Osteocyte (in vitro differentiated cells): Measurements from ENCODE around the gene PDLIM5. TPM values are rescaled to one million over a fixed set of nuclear protein-coding genes. Genes with fewer than 3 reads are reported as not detected.

Source experiments
- DNase-seq: peaks from one replicate; pipeline ENCODE4 v3.0.0; 2021; ENCODE audit warnings: mixed read lengths; ENCODE audit not compliant: unreplicated experiment; ENCODE audit errors: extremely low spot score
- H3K27ac Mint-ChIP-seq: one replicate; pipeline ENCODE4 v1.8.0; 2021; ENCODE audit warnings: mild to moderate bottlenecking, mixed read lengths; ENCODE audit not compliant: unreplicated experiment
- H3K27me3 Mint-ChIP-seq: one replicate; pipeline ENCODE4 v1.8.0; 2021; ENCODE audit warnings: mixed read lengths; ENCODE audit not compliant: unreplicated experiment
- H3K36me3 Mint-ChIP-seq: one replicate; pipeline ENCODE4 v1.8.0; 2021; ENCODE audit warnings: mixed read lengths; ENCODE audit not compliant: unreplicated experiment
- H3K4me1 Mint-ChIP-seq: one replicate; pipeline ENCODE4 v1.8.0; 2021; ENCODE audit warnings: mixed read lengths; ENCODE audit not compliant: unreplicated experiment
- H3K4me3 Mint-ChIP-seq: one replicate; pipeline ENCODE4 v1.8.0; 2021; ENCODE audit warnings: mild to moderate bottlenecking, moderate library complexity, mixed read lengths; ENCODE audit not compliant: unreplicated experiment
- H3K9me3 Mint-ChIP-seq: one replicate; pipeline ENCODE4 v1.8.0; 2021; ENCODE audit warnings: mixed read lengths; ENCODE audit not compliant: unreplicated experiment
- total RNA-seq: library from RNA; stranded (reverse); gene quantifications from 2 replicates; pipeline ENCODE4 v1.2.1, GENCODE V29; 2021
- TF ChIP-seq, protein P1 (sequence below): fragments of 200-600 bp; sonication (generic); IDR thresholded peaks from 2 replicates; pipeline ENCODE4 v1.5.0; 2021; ENCODE audit warnings: antibody characterized with exemption, mild to moderate bottlenecking, moderate library complexity

PDLIM5 gene
- total RNA-seq, 1 donor from 2014 or later: 324 TPM

DNA sequence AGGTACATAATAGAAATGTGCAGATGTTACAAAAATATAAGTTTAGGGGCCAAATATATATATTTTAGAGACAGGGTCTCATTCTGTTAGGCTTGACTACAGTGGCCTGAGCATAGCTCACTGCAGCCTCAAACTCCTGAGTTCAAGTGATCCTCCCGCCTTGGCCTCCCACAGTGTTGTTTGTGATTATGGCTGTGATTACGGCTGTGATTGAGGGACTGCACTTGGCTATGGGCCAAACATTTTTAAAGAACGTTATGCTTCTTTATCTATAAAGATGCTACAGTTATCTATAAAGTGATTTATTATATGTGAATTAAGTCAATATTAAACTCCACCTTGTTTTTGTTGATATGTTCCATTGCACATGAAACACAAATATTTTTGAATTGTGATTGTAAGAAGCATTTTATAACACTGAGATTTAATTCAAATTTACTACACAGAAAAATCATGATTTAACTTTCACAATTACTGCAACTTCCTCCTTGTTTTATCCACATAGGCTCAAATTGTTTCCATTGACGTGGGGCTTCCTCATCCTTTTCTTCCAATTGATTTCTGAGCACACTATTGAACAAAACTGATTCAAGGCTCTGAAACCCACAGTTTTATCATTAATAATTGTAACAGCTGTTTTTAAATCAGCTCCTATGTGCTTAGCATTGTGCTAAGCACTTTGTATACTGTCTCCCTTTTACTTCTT, 237.6 kb downstream of the PDLIM5 start:
- no peaks in the 10 kb centered on the region for H3K36me3 Mint-ChIP-seq
- no peak overlapping the region for H3K27ac Mint-ChIP-seq
- H3K27me3 Mint-ChIP-seq: no peaks in the 10 kb centered on the region
- peaks cover 7% of the 10 kb centered on the region for H3K4me1 Mint-ChIP-seq
- H3K9me3 Mint-ChIP-seq: no peaks in the 10 kb centered on the region
- TF ChIP-seq, protein P1, sequence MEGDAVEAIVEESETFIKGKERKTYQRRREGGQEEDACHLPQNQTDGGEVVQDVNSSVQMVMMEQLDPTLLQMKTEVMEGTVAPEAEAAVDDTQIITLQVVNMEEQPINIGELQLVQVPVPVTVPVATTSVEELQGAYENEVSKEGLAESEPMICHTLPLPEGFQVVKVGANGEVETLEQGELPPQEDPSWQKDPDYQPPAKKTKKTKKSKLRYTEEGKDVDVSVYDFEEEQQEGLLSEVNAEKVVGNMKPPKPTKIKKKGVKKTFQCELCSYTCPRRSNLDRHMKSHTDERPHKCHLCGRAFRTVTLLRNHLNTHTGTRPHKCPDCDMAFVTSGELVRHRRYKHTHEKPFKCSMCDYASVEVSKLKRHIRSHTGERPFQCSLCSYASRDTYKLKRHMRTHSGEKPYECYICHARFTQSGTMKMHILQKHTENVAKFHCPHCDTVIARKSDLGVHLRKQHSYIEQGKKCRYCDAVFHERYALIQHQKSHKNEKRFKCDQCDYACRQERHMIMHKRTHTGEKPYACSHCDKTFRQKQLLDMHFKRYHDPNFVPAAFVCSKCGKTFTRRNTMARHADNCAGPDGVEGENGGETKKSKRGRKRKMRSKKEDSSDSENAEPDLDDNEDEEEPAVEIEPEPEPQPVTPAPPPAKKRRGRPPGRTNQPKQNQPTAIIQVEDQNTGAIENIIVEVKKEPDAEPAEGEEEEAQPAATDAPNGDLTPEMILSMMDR: no peak
- no peak for DNase-seq
- no peak overlapping the region for H3K4me3 Mint-ChIP-seq

DNA sequence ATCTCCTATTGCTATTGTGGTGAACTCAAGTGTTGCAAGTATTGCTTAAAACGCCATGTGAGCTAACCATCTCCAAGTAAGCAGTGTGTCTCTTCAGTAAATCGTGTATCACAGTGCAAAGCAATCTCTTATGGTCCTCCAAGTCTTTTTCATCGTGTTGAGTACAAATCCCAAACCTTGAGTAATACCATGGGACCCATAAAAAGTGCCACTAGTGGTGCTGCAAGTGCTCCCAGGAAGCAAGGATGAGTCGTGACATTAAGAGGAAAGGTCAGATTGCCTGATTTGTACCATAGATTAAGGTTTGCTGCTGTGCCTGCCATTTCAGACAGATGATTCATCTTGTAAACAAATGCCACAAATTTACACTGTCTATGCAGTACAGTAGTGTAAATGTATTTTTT, 239.1 kb downstream of the PDLIM5 start:
- no peak for DNase-seq
- TF ChIP-seq, protein P1: no peak
- no peak overlapping the region for H3K4me3 Mint-ChIP-seq
- no peaks in the 10 kb centered on the region for H3K9me3 Mint-ChIP-seq
- no peak overlapping the region for H3K27ac Mint-ChIP-seq
- H3K36me3 Mint-ChIP-seq: no peaks in the 10 kb centered on the region
- H3K27me3 Mint-ChIP-seq: no peaks in the 10 kb centered on the region
- H3K4me1 Mint-ChIP-seq: peaks cover 7% of the 10 kb centered on the region

DNA sequence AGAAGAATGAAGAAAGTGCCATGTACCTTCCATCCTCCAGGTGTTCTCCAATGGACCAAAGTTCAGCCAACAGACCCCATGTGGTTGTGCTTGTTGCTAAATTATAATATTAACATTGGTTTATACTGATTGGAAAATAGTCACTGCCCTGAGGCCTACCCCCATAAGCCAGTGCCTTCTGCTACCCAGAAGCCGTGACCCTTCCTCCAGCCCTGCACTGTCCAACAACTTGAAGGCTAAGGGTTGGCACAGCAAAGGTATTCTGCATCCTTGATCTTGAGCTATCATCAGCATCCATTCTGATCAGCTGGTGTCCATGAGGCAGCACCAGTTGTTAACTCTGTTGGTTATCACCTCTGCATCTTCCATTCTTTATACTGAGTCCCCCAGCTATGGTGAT, 239.8 kb downstream of the PDLIM5 start:
- Mint-ChIP-seq H3K9me3 (no peaks in the 10 kb centered on the region), H3K27me3 (no peaks in the 10 kb centered on the region), H3K4me3 (no peak overlapping the region), H3K27ac (no peak overlapping the region), H3K4me1 (peaks cover 7% of the 10 kb centered on the region), H3K36me3 (no peaks in the 10 kb centered on the region)
- TF ChIP-seq, protein P1: no peak
- no peak for DNase-seq

DNA sequence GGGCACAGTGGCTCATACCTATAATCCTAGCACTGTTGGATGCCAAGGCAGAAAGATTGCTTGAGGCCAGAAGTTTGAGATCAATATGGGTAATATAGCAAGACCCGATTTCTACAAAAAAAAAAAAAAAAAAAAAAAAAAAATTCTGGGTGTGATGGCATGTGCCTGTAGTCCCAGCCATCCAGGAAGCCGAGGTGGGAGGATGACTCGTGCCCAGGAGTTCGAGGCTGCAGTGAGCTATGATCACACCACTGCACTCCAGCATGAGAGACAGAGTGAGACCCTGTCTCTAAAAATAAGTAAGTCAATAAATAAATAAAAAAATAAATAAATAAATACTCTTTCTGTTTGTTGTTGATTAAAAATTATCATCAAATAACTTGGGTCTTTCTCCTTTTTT, 243.6 kb downstream of the PDLIM5 start:
- peaks cover 7% of the 10 kb centered on the region for H3K4me1 Mint-ChIP-seq
- H3K36me3 Mint-ChIP-seq: no peaks in the 10 kb centered on the region
- no peak for DNase-seq
- TF ChIP-seq, protein P1: no peak
- no peak overlapping the region for H3K4me3 Mint-ChIP-seq
- H3K27me3 Mint-ChIP-seq: no peaks in the 10 kb centered on the region
- no peak overlapping the region for H3K27ac Mint-ChIP-seq
- H3K9me3 Mint-ChIP-seq: no peaks in the 10 kb centered on the region

DNA sequence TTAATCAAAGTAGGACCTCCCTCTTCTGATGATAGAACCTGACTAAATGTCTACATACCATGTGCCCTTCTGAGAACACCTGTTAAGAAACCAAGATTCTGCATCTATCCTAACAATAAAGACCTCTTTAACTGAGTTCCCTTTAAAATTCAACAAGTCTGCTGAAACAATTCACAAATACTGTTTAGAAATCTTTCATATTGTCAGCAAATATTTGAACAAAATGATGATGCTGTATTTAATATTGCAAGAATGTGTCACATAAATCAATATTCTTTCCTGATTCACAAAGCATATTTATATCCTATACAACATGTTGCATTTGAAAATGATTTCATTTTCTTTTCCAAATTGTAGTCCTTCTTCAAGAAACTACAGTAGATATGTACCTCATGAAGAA, 246.4 kb downstream of the PDLIM5 start:
- H3K4me3 Mint-ChIP-seq: no peak overlapping the region
- no peaks in the 10 kb centered on the region for H3K27me3 Mint-ChIP-seq
- H3K36me3 Mint-ChIP-seq: no peaks in the 10 kb centered on the region
- H3K9me3 Mint-ChIP-seq: no peaks in the 10 kb centered on the region
- no peak overlapping the region for H3K27ac Mint-ChIP-seq
- TF ChIP-seq, protein P1: no peak
- no peak for DNase-seq
- no peaks in the 10 kb centered on the region for H3K4me1 Mint-ChIP-seq
